GM18858 (cell line): ENCODE data around the gene ATP11A.

Experiments
- ATAC-seq: cut with Tn5 transposase; IDR thresholded peaks from one replicate; pipeline ENCODE4 v1.9.1; 2021; ENCODE audit not compliant: unreplicated experiment

Gene ATP11A

DNA sequence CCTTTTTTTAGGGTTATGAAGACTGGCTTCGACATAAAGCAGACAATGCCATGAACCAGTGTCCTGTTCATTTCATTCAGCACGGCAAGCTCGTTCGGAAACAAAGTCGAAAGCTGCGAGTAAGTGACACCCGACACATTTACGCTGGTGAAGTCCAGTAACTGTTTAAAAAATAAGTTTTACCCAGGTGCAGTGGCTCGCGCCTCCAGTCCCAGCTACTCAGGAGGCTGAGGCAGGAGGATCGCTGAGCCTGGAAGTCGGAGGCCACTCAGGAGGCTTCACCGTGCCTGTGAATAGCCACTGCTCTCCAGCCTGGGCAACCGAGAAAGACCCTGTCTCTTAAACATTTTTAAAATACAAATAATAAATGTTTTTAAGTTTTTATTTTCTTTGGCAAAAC lies 120.8 kb downstream of the ATP11A start:
- ATAC-seq, result no peak

DNA sequence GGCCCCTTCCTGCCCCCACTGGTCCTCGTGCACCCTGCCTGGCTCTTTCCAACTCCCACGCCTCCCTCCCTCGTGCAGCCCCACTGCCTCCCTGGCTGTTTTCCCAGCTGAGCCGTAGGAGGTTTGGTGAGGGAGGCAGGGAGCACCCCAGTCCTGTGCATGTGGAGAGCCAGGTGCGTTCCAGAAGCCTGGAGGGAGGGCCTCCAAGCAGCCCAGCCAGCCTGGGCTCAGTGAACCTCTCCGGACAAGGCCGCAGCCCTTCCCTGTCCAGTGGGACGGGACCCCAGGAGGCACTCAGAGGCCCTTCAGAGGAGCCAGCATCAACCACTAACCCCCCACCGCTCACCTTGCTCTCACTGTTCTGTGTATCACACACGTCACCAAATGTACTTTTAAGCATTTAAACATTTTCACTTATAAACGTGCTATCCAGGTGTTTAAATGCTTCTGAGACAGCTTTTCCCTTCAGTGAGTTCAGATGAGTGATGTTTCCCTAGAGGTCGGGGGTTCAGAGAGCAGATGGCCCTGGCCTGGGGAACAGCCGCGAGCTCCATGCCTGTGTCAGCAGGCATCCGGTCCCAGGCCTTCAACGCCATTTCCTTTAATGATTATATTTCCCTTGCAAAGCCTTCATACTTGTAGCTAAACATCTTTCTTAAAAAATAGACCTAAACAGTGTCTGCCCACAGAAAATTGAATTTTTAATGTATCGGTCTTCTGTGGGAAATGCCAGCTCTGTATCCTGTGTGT lies 122.6 kb downstream of the ATP11A start:
- no peak for ATAC-seq

DNA sequence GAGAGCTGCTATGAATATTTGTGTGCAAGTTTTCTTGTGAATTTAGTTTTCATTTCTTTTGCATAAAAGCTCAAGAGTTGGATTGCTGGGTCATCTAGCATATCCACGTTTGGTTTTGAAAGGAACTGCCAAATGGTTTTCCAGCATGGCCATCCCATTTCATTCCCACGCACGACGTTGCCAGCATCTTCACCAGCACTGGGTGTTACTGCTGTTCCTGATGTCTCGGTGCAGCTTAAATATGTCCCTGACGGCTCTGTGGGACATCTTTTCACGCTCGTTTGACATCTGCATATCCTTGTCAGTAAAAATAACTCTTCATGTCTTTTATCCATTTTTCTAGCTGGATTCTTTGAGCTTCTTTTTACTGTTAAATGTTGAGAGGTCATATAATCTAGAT lies 123.7 kb downstream of the ATP11A start:
- no peak for ATAC-seq

DNA sequence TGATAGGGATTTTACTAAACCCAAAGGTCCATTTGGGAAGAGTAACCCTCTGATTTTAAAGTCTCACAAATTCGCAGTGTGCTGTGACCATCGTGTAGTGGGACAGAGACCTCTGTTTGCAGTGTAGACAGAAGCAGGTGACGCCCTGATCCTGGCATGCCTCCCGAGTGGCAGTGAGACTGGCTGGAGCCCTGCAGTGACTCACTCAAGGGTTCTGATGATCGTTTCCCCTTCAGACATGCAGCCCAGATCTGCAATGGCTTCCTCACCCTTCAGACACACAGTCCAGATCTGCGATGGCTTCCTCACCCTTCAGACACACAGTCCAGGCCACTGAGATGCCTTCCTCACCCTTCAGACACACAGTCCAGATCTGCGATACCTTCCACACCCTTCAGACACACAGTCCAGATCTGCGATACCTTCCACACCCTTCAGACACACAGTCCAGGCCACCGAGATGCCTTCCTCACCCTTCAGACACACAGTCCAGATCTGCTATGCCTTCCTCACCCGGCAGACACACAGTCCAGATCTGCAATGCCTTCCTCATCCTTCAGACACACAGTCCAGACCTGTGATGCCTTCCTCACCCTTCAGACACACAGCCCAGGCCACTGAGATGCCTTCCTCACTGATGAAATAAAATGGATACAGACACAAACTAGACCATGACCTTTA lies 125.2 kb downstream of the ATP11A start:
- no peak for ATAC-seq

DNA sequence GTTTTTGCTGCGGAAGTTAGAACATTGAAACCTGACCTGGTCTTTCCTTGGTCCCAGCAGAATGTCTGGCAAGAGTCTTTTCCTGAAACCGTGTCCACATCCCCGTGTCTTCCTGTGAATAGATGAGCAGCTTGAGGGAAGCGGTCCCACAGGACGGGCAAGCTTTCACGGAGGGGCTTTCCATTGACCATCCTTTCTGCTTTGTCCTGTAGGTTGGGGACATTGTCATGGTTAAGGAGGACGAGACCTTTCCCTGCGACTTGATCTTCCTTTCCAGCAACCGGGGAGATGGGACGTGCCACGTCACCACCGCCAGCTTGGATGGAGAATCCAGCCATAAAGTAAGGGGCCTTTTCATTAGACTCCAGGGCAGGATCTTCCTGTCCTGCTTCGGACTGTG lies 126.0 kb downstream of the ATP11A start:
- no peak for ATAC-seq

DNA sequence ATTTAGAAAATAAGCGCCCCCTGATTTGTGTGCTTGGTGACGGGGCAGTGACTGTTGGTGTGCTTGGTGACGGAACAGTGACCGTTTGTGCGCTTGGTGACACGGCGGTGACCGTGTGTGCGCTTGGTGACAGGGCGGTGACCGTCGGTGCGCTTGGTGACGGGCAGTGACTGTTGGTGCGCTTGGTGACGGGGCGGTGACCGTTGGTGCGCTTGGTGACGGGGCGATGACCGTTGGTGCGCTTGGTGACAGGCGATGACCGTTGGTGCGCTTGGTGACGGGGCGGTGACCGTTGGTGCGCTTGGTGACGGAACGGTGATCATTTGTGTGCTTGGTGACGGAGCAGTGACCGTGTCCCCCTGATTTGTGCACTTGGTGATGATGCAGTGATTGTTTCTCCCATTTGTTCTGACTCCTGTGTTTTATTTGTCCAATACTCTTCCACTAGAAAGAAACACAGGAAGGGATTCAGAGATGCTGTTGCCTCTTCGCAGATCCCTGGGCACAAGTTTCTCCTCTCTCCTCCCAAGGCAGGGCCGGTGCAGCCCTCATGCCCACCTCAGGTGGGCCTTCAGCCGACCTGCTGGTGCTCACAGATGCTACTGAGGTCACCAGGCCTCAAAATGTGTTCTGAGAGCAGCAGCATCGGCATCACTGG lies 128.3 kb downstream of the ATP11A start:
- no peak for ATAC-seq

DNA sequence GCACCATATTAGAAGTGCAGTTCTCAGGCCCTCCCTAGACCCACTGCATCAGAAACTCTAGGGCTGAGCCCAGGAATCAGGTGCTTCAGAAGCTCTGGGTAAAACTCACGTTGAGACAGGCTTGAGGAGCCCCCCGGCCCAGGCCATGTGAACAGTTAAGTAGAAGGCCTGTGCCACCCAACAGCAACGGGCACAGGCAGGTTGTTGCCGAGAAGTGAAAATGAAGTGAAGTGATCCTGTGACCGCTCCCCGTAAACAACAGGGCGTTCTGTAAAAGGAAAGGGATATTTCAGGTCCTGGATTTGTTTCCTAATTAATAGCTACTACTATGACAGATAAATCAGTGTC lies 128.8 kb downstream of the ATP11A start:
- ATAC-seq, result no peak

DNA sequence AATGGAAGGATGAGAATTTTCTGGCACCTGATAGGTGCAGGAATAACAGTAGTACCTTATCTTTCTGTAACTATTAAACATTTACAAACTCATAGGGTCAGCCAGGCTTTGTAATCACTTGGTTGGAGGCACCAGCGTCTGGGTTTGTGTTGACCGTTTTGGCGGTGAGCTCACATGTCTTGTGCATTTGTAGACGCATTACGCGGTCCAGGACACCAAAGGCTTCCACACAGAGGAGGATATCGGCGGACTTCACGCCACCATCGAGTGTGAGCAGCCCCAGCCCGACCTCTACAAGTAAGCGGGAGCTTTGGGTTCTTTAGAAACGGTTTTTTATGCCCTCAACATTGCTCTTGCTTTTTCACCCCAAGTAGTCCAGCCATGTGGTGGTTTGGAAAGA lies 129.3 kb downstream of the ATP11A start:
- ATAC-seq, result no peak

DNA sequence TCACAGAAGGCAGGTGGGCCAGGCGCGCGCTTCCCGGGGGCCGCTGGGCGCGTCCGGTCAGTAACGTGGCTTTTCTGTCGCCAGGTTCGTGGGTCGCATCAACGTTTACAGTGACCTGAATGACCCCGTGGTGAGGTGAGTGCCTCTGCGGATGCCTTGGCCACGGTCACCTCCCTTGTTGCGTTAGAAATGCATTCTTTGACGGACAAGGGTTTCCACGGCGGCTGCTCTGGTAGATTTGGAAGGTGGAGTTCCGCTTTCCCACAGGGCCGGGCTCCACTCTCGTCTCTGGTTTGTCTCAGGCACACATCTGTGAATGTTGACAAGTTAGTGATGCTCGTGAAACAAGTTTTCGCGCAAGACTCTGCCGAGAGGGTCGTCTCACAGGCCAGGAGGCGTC lies 130.0 kb downstream of the ATP11A start:
- ATAC-seq, result no peak

DNA sequence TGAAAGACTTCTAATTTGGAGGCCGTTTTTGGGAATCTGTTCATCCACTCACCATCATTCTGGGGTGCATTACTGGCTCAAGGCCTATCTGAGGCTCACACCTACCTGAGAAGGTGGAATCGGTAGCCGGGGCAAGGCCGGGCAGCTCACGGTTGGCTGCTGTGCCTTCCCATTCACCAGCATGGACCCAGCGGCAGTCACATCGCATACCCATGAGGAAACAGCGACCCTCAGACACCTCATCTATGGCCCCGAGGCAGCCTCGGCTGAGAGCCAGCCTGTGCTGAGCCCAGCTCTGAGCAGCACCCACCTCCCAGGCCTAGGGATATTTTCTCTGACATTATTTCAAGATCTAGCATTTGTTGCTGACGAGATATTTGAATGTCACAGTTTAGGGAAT lies 130.5 kb downstream of the ATP11A start:
- no peak for ATAC-seq

DNA sequence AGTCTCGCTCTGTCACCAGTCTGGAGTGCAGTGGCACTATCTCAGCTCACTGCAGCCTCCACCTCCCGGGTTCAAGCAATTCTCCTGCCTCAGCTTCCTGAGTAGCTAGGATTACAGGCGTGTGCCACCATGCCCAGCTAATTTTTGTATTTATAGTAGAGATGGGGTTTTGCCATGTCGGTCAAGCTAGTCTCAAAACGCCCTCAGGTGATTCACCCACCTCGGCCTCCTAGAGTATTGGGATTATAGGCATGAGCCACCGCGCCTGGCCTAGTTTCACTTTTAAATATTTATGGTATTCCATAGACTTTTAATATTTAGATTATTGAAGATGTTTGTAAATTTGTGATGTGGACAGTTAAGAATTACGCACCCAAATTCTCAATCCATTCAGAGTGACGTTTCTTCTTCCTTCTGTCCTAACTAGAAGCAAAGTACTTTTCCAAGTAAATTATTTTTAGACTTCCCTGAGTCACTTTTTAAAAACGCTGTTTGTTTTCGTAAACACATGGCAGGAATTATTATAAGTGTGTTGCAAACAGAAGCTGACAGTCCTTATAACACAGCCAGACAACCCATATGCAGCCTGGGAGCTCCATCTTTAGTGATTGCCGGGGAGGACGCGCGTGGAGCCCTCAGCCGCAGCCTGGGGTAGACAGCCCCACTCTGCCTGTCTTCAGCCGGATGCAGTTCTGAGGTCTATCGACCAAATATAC lies 131.7 kb downstream of the ATP11A start:
- ATAC-seq, result no peak

DNA sequence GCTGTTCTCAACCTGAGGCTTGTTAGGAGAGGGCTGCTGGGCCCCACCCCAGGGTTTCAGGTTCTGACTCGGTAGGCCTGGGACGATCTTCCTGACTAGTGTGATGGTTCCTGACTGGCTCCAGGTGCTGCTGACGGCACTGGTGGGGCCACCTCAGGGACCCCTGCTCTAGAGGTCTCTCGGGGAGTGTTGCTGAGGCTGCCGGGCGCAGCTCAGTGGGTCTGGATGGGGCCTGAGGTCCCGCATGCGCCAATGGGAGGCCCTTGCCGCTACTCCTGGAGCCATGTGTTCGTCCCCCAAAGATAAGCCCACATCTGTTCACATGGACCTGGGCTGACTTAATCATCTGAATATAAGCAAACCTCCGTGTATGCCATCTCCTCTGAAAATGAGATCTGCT lies 133.0 kb downstream of the ATP11A start:
- ATAC-seq, result no peak

DNA sequence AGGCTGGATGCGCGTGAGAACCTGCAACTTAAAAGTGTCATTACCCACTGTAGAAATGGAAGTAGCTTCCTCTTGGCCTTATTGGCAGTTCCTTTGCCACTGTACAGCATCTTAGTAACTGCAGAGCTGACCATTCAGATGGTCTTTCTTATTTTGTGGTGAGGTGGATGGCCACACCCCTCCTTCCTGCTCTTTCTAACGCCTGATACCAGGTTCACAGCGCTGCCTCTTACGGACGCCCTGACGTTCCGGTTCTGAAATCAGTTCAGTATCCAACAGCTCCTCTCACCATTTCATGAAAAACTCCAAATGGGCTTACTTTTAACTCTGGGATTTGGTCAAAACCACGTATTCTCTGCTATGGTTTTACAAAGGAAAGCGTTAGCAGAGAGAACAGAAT lies 134.6 kb downstream of the ATP11A start:
- no peak for ATAC-seq

DNA sequence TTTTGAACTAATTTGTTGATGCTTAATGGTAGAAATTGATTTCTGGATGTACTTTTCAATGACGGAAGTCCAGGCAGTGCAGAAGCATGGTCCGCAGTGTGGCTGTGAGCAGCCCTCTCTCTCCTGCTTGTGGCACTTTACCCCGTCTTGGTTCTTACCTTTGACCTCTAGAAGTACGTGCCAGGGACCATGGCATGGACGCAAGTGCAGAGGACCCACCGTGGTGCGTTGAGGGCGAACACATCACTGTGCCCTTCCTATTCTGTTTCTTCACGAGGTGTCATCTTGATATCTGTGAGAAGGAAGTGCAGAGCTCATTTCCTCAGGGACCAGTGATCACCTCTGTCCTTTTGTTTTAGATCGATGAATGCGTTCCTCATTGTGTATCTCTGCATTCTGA lies 135.2 kb downstream of the ATP11A start:
- no peak for ATAC-seq

DNA sequence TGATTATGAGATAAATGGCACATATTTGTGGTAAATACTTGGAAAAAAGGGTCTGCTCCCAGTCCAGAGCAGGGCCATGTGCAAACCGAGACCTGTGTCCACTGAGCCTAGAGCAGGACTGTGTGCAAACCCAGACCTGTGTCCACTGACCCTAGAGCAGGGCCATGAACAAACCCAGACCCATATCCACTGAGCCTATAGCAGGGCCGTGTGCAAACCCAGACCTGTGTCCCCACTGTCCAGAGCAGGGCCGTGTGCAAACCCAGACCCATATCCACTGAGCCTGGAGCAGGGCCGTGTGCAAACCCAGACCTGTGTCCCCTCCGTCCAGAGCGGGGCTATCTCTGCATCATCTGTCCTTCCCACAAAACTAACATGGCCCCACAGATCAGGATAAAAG lies 136.0 kb downstream of the ATP11A start:
- ATAC-seq, result no peak

DNA sequence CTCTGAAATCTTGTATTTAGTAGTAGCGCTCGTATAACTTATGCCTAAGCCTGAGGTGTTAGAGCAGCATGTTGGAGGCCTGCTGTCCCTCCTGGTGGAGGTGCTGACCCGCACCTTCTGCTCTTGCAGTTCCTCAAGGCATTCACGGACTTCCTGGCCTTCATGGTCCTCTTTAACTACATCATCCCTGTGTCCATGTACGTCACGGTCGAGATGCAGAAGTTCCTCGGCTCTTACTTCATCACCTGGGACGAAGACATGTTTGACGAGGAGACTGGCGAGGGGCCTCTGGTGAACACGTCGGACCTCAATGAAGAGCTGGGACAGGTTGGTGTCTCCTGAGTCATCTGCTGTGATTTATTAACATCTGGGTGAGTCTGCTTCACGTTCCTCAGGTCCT lies 136.7 kb downstream of the ATP11A start:
- ATAC-seq, result no peak

DNA sequence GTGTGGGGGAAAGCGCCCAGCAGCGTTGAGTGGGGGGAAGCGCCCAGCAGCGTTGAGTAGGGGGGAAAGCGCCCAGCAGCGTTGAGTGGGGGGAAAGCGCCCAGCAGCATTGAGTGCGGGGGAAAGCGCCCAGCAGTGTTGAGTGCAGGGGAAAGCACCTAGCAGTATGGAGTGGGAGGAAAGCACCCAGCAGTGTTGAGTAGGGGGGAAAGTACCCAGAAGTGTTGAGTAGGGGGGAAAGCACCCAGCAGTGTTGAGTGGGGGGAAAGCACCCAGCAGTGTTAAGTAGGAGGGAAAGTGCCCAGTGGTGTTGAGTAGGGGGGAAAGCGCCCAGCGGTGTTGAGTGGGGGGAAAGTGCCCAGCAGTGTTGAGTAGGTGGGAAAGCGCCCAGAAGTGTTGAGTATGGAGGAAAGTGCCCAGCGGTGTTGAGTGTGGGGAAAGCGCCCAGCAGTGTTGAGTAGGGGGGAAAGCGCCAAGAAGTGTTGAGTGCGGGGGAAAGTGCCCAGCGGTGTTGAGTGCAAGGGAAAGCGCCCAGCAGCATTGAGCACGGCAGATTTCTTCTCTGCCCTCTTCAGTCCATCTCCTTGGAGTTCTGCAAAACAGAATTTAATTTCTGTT lies 138.4 kb downstream of the ATP11A start:
- ATAC-seq, result no peak

DNA sequence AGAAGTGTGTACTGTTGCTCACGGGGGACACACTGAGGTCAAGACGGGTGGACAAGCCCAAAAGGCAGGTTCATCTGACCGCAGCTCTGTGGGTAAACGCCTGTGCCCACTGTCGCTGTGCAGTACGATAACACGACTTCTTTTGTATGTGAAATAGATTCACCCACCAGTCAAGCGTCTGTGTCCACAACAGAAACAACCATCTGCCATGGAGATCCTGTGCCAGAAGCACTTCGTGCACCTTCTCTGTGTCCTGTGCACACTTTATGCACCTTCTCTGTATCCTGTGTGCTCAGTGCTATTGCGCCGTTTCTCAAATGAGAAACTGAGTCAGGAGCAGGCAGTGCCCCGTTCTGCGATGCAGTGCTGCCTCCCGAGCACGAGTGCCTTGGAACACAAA lies 138.9 kb downstream of the ATP11A start:
- ATAC-seq, result no peak

DNA sequence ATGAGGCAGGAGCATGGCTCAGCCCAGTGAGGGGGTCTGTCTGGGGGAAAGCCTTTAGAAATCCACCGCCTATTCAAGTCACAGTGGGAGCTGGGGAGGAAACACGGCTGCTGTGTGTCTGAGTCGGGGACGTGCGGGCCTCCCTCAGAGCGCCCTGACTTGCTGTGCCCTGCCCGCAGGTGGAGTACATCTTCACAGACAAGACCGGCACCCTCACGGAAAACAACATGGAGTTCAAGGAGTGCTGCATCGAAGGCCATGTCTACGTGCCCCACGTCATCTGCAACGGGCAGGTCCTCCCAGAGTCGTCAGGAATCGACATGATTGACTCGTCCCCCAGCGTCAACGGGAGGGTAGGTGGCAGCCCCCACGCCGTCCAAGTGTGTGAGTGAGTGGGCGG lies 141.4 kb downstream of the ATP11A start:
- no peak for ATAC-seq

DNA sequence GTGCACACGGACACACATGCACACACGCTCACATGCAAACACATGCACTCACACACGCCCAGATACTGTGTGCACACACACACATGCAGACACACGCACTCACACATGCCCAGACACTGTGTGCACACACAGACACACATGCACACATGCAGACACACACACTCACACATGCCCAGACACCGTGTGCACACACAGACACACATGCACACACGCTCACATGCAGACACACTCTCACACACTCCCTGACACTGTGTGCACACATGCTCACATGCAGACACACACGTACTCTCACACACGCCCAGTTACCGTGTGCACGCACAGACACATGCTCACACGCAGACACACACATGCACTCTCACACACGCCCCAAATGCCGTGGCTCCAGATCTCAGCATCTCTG lies 142.0 kb downstream of the ATP11A start:
- ATAC-seq, result no peak

DNA sequence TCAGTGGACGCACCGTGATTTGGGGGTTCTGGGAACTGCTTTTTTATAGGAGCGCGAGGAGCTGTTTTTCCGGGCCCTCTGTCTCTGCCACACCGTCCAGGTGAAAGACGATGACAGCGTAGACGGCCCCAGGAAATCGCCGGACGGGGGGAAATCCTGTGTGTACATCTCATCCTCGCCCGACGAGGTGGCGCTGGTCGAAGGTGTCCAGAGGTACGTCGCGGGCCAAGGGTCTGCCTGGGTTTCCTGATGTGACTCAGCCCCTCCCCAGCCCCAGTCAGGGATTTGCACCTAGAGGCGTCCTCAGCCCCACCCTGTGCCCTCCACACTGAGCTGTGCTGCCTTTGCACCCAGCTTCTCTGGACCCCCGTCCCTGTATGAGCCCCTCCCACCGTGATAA lies 143.0 kb downstream of the ATP11A start:
- ATAC-seq, result no peak
